IPS-NIHi7 (cell line): ENCODE measurements around the gene CLIC5.

Experiments
- DNase-seq: peaks from one replicate; pipeline ENCODE4 v3.0.0; 2012; ENCODE audit warnings: mixed read lengths; ENCODE audit errors: extremely low spot score

Gene CLIC5

GRCh38 chr6:45965007-45965406 is 50.7 kb downstream of the CLIC5 start:
- no peak for DNase-seq

- DNase-seq, result no peak
Observed at GRCh38 chr6:45964300-45964699, 51.4 kb downstream of the CLIC5 start.

- DNase-seq, result no peak
Observed at GRCh38 chr6:45963896-45964295, 51.8 kb downstream of the CLIC5 start.

GRCh38 chr6:45961125-45961524 is 54.5 kb downstream of the CLIC5 start:
- no peak for DNase-seq

GRCh38 chr6:45959534-45960145 is 56.0 kb downstream of the CLIC5 start:
- DNase-seq, result no peak

- DNase-seq, result no peak
Observed at GRCh38 chr6:45956663-45957062, 59.0 kb downstream of the CLIC5 start.

GRCh38 chr6:45956176-45956575 is 59.5 kb downstream of the CLIC5 start:
- DNase-seq, result no peak

GRCh38 chr6:45955597-45955996 is 60.1 kb downstream of the CLIC5 start:
- no peak for DNase-seq

- DNase-seq, result no peak
Observed at GRCh38 chr6:45952546-45952945, 63.1 kb downstream of the CLIC5 start.

- DNase-seq, result no peak
Observed at GRCh38 chr6:45952168-45952529, 63.5 kb downstream of the CLIC5 start.

- DNase-seq, result no peak
Observed at GRCh38 chr6:45951321-45952167, 64.1 kb downstream of the CLIC5 start.

GRCh38 chr6:45949256-45949655 is 66.4 kb downstream of the CLIC5 start:
- no peak for DNase-seq

- no peak for DNase-seq
Observed at GRCh38 chr6:45947807-45948206, 67.9 kb downstream of the CLIC5 start.

- no peak for DNase-seq
Observed at GRCh38 chr6:45946887-45947286, 68.8 kb downstream of the CLIC5 start.

GRCh38 chr6:45946352-45946751 is 69.3 kb downstream of the CLIC5 start:
- peak; percentile 70 for DNase-seq

GRCh38 chr6:45942953-45943352 is 72.7 kb downstream of the CLIC5 start:
- DNase-seq, result no peak

GRCh38 chr6:45933855-45934254 is 81.8 kb downstream of the CLIC5 start:
- peak; percentile 32 for DNase-seq

GRCh38 chr6:45931232-45931631 is 84.4 kb downstream of the CLIC5 start:
- no peak for DNase-seq

- DNase-seq, result peak; percentile 80
Observed at GRCh38 chr6:45930420-45931040, 85.1 kb downstream of the CLIC5 start.

- no peak for DNase-seq
Observed at GRCh38 chr6:45929421-45930361, 86.0 kb downstream of the CLIC5 start.

GRCh38 chr6:45928721-45929305 is 86.8 kb downstream of the CLIC5 start:
- no peak for DNase-seq
